Activated CD4-positive, alpha-beta memory T cell treated with anti-CD3 and anti-CD28 coated beads for 36 hours (primary cell): ENCODE data around the gene VIPR2. TPM values are rescaled to one million over a fixed set of nuclear protein-coding genes. Genes with fewer than 3 reads are reported as not detected.
A peak's percentile ranks its signal among the peaks of the same experiment; 100 is the strongest.

Experiments
- CTCF ChIA-PET: fragments of 350-600 bp; sonication (Branson Sonifier 250); formaldehyde crosslinking; loops from one replicate; lab custom pipeline; 2021; ENCODE audit warnings: antibody characterized with exemption, inconsistent platforms; lab: Charles Lee
- POLR2A ChIA-PET: fragments of 350-600 bp; sonication (Branson Sonifier 250); formaldehyde crosslinking; loops from one replicate; lab custom pipeline; 2021; ENCODE audit warnings: antibody characterized with exemption; lab: Charles Lee
- DNase-seq: peaks from one replicate; pipeline ENCODE4 v3.0.0-alpha.2; 2020
- H3K27ac Mint-ChIP-seq: one replicate; pipeline ENCODE4 v1.8.0; 2021; ENCODE audit warnings: mixed read lengths
- H3K27me3 Mint-ChIP-seq: one replicate; pipeline ENCODE4 v1.8.0; 2021; ENCODE audit warnings: mixed read lengths
- H3K36me3 Mint-ChIP-seq: one replicate; pipeline ENCODE4 v1.8.0; 2021; ENCODE audit warnings: mixed read lengths
- H3K4me1 Mint-ChIP-seq: one replicate; pipeline ENCODE4 v1.8.0; 2021; ENCODE audit warnings: low read depth, mixed read lengths
- H3K4me3 Mint-ChIP-seq: one replicate; pipeline ENCODE4 v1.8.0; 2021; ENCODE audit warnings: mild to moderate bottlenecking, mixed read lengths
- H3K9me3 Mint-ChIP-seq: one replicate; pipeline ENCODE4 v1.8.0; 2021; ENCODE audit warnings: mixed read lengths
- intact Hi-C: fragments of 100-400 bp; cut with micrococcal nuclease; formaldehyde crosslinking; loops from one replicate; pipeline ENCODE4 v1.15.1; 2023
- total RNA-seq, 2 experiments: library from RNA; stranded (reverse); gene quantifications; one replicate each; pipeline ENCODE4 v1.2.3, GENCODE V29; 2021

VIPR2 gene
- total RNA-seq, 2 experiments from 2014 or later, result 0.55 to 0.56 TPM

- CTCF ChIA-PET, result no interaction called here
- H3K27ac Mint-ChIP-seq, result no peak overlapping the region
- no peak for DNase-seq
- no peaks in the 10 kb centered on the region for H3K27me3 Mint-ChIP-seq
- no peaks in the 10 kb centered on the region for H3K9me3 Mint-ChIP-seq
- intact Hi-C loops, result no loop called here
- H3K4me1 Mint-ChIP-seq, result no peaks in the 10 kb centered on the region
- no peak overlapping the region for H3K4me3 Mint-ChIP-seq
- no peaks in the 10 kb centered on the region for H3K36me3 Mint-ChIP-seq
- POLR2A ChIA-PET, result no interaction called here
Observed at GRCh38 chr7:159094919-159095915, 49.5 kb downstream of the VIPR2 start.

DNA sequence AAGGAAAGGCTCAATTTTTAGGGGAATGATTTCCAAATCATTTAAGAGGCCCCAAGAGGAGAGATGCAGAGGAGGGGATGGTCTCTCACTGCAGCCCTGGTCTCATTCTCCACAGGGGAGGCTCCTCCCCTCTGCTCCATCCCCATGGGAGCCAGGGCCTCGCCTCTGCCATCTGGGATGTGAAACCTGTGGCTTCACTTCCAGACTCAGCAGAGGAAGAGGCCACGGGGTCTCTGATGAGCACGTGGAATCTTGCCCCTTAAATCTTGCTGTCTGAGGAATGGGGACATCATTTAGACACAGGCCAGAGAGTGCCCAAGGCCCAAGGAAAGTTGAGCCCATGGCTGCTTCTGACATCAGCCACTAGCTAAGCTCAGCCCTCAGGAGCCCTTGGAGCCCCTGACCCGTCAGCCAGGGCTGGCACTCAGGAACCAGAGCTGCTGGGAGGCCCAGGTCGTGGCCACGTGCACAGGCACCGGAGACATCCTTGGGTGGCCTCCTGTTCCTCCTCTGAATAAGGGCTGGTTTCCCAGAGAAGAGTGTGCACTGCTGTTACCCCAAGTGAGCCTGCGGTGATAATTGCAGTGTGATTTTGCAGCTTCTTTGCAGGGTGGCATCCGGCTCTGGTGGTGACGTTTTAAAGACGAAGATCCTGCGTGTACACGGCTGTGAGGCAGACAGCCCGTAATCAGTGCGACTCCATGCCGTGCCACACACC is 50.5 kb downstream of the VIPR2 start:
- ChIA-PET CTCF (no interaction called here), POLR2A (no interaction called here)
- Mint-ChIP-seq H3K4me3 (no peak overlapping the region), H3K27ac (no peak overlapping the region), H3K9me3 (no peaks in the 10 kb centered on the region), H3K4me1 (no peaks in the 10 kb centered on the region), H3K27me3 (no peaks in the 10 kb centered on the region), H3K36me3 (no peaks in the 10 kb centered on the region)
- intact Hi-C loops, result no loop called here
- peak; percentile 16 for DNase-seq

DNA sequence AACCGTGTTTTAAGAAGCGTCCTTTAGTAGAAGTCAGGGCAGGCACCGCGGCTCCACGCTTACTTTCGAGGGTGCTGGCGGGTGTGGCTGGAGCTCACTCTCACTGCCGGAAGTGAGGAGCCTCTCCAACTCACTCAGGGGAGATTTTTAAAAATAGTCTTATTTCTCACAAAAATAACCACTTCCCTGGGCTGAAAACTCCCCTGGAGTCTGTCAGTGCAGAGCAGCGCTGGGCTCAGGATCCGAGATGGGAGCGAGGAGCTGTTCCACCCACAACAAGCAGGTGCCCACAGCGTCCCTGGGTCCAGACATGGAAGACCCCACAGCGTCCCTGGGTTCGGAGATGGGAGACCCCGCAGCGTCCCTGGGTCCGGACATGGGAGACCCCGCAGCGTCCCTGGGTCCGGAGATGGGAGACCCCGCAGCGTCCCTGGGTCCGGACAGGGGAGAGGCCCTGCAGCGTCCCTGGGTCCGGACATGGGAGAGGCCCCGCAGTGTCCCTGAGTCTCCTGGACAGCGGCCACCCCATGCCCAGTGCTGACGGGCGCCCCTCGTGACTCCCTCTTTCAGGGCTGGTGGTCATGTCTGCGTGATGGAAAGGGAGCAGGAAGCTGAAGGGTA is 51.2 kb downstream of the VIPR2 start:
- intact Hi-C loops, result no loop called here
- POLR2A ChIA-PET, result no interaction called here
- Mint-ChIP-seq H3K36me3 (no peaks in the 10 kb centered on the region), H3K9me3 (no peaks in the 10 kb centered on the region), H3K4me1 (no peaks in the 10 kb centered on the region), H3K27me3 (no peaks in the 10 kb centered on the region), H3K27ac (no peak overlapping the region), H3K4me3 (no peak overlapping the region)
- no peak for DNase-seq
- CTCF ChIA-PET, result no interaction called here

DNA sequence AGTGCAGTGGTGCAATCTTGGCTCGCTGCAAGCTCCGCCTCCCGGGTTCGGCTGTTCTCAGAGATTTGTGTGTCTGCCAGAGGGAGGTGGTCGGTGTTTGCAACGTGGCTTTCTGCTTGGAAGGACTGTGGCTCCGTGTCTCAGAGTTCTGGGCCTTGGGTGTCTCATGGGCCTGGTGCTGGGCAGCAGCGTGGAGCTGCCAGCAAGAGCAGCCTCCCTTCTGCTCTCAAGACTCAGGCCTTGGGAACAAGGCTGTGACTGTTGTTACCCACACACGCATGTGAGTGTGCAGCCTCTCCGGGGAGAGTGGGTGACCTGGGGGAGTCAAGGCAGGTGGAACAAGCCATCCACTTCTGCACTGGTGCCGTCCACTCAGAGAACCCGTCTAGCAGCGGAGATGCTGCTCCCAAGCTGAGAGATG is 52.0 kb downstream of the VIPR2 start:
- no peaks in the 10 kb centered on the region for H3K27me3 Mint-ChIP-seq
- ChIA-PET CTCF (no interaction called here), POLR2A (no interaction called here)
- no peaks in the 10 kb centered on the region for H3K36me3 Mint-ChIP-seq
- DNase-seq, result no peak
- no peaks in the 10 kb centered on the region for H3K4me1 Mint-ChIP-seq
- H3K27ac Mint-ChIP-seq, result no peak overlapping the region
- no peak overlapping the region for H3K4me3 Mint-ChIP-seq
- H3K9me3 Mint-ChIP-seq, result no peaks in the 10 kb centered on the region
- intact Hi-C loops, result no loop called here

- no peaks in the 10 kb centered on the region for H3K36me3 Mint-ChIP-seq
- intact Hi-C loops, result no loop called here
- no peaks in the 10 kb centered on the region for H3K27me3 Mint-ChIP-seq
- POLR2A ChIA-PET, result no interaction called here
- no peaks in the 10 kb centered on the region for H3K9me3 Mint-ChIP-seq
- no peaks in the 10 kb centered on the region for H3K4me1 Mint-ChIP-seq
- CTCF ChIA-PET, result no interaction called here
- DNase-seq, result no peak
- H3K27ac Mint-ChIP-seq, result no peak overlapping the region
- no peak overlapping the region for H3K4me3 Mint-ChIP-seq
Observed at GRCh38 chr7:159091480-159092475, 52.9 kb downstream of the VIPR2 start.

DNA sequence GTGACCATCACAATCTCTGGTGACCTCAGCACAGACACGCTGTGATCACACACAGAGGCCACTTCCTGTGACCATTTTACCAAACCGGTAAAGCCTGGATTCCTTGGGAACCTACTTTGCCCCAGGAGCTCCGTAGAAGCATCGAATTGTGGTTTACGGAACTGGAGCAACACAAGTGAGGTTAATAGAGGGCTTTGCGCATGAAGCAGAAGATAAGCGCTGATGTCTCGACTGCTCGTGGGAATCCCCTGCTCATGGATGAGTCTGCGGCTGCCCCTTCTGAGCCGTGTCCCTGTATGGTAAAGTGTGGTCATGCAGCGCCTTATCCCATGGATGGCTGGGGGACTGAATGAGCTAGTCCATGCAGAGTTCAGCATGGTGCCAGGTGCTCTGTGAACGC is 53.6 kb downstream of the VIPR2 start:
- H3K4me3 Mint-ChIP-seq, result no peak overlapping the region
- DNase-seq, result no peak
- no peaks in the 10 kb centered on the region for H3K27me3 Mint-ChIP-seq
- H3K4me1 Mint-ChIP-seq, result no peaks in the 10 kb centered on the region
- H3K9me3 Mint-ChIP-seq, result no peaks in the 10 kb centered on the region
- intact Hi-C loops, result no loop called here
- no peak overlapping the region for H3K27ac Mint-ChIP-seq
- CTCF ChIA-PET, result no interaction called here
- POLR2A ChIA-PET, result no interaction called here
- no peaks in the 10 kb centered on the region for H3K36me3 Mint-ChIP-seq

GRCh38 chr7:159088016-159088865 is 56.4 kb downstream of the VIPR2 start:
- intact Hi-C loops, result no loop called here
- DNase-seq, result peak; percentile 3
- Mint-ChIP-seq H3K4me3 (no peak overlapping the region), H3K27me3 (no peaks in the 10 kb centered on the region), H3K36me3 (no peaks in the 10 kb centered on the region), H3K27ac (no peak overlapping the region), H3K9me3 (no peaks in the 10 kb centered on the region), H3K4me1 (no peaks in the 10 kb centered on the region)
- ChIA-PET POLR2A (no interaction called here), CTCF (no interaction called here)

- intact Hi-C loops, result no loop called here
- Mint-ChIP-seq H3K27me3 (no peaks in the 10 kb centered on the region), H3K36me3 (no peaks in the 10 kb centered on the region), H3K4me1 (no peaks in the 10 kb centered on the region), H3K9me3 (peaks cover 2% of the 10 kb centered on the region), H3K27ac (no peak overlapping the region), H3K4me3 (no peak overlapping the region)
- peak; percentile 3 for DNase-seq
- CTCF ChIA-PET, result no interaction called here
- POLR2A ChIA-PET, result no interaction called here
Observed at GRCh38 chr7:159086301-159086925, 58.3 kb downstream of the VIPR2 start.

- CTCF ChIA-PET, result no interaction called here
- peaks cover 2% of the 10 kb centered on the region for H3K9me3 Mint-ChIP-seq
- H3K27ac Mint-ChIP-seq, result no peak overlapping the region
- no peaks in the 10 kb centered on the region for H3K4me1 Mint-ChIP-seq
- POLR2A ChIA-PET, result no interaction called here
- H3K4me3 Mint-ChIP-seq, result no peak overlapping the region
- H3K36me3 Mint-ChIP-seq, result no peaks in the 10 kb centered on the region
- peaks cover 3% of the 10 kb centered on the region for H3K27me3 Mint-ChIP-seq
- intact Hi-C loops, result no loop called here
- peak; percentile 5 for DNase-seq
Observed at GRCh38 chr7:159084069-159084801, 60.4 kb downstream of the VIPR2 start.

DNA sequence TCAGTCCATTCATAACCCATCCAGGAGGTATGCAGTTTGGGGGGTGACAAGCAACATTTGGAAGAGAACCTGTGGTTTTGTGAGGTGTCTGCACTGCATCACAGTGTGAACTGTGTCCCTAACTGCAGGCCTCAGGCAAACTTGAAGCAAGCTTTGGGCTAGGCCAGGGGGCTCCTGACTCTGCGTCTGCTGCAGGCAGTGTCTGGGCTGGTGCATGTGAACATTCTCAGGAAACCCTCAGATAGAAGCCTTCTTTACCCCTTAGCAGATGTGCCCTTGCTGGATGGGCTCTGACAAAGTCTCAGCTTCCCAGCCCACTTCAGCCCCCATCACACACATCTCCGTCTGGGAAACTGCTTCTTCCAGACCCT is 61.0 kb downstream of the VIPR2 start:
- ChIA-PET CTCF (no interaction called here), POLR2A (no interaction called here)
- Mint-ChIP-seq H3K9me3 (peaks cover 2% of the 10 kb centered on the region), H3K27me3 (peaks cover 8% of the 10 kb centered on the region), H3K27ac (no peak overlapping the region), H3K4me3 (no peak overlapping the region), H3K36me3 (no peaks in the 10 kb centered on the region), H3K4me1 (no peaks in the 10 kb centered on the region)
- peak; percentile 4 for DNase-seq
- intact Hi-C loops, result no loop called here
